ENCODE data around the gene HRCT1. TPM values are rescaled to one million over a fixed set of nuclear protein-coding genes. Genes with fewer than 3 reads are reported as not detected.
"Not testable (repeated sequence)": the region's sequence is repeated elsewhere in the genome, so short reads cannot be mapped to it uniquely, and the experiment has no call there.

The HRCT1 gene
- total and polyA plus RNA-seq, 11 donors = 0.97 to 9.5 (median 4.4) TPM

DNA sequence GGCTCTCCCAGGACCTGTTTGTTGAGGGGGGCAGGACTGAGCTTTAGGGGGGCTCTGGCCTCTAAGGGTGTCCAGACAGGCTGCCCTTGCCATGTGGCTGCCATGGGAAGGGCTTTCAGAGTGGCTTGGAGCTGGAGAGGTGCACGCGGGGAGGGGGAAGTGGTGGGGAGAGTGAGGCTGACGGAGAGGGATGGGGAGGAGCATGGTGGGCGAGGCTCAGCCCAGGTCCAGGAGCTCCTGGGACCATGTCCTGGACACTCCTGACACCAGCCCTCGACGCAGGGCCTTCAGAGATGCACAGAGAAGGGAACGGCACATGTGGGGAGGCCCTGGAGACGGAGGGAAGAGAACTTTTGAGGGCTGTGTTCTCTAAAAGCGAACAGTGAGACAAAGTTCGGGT, 5.7 kb downstream of the HRCT1 start:
- Histone ChIP-seq H3K4me1 (peaks cover 10 to 91% (median 67%) of the 10 kb centered on the region in 12 donors), H3K9me3 (no peaks in the 10 kb centered on the region), H3K27me3 (no peaks in the 10 kb centered on the region), H3K4me3 (peak overlapping the region in 11 of 12 donors; percentile 2 to 59 (median 52)), H3K36me3 (no peaks in the 10 kb centered on the region), H3K27ac (peak overlapping the region; percentile 47 to 98 (median 94))
- peak in 4 of 5 donors; percentile 15 to 56 (median 36) for DNase-seq
- no peak for ATAC-seq
- TF ChIP-seq, protein P1, sequence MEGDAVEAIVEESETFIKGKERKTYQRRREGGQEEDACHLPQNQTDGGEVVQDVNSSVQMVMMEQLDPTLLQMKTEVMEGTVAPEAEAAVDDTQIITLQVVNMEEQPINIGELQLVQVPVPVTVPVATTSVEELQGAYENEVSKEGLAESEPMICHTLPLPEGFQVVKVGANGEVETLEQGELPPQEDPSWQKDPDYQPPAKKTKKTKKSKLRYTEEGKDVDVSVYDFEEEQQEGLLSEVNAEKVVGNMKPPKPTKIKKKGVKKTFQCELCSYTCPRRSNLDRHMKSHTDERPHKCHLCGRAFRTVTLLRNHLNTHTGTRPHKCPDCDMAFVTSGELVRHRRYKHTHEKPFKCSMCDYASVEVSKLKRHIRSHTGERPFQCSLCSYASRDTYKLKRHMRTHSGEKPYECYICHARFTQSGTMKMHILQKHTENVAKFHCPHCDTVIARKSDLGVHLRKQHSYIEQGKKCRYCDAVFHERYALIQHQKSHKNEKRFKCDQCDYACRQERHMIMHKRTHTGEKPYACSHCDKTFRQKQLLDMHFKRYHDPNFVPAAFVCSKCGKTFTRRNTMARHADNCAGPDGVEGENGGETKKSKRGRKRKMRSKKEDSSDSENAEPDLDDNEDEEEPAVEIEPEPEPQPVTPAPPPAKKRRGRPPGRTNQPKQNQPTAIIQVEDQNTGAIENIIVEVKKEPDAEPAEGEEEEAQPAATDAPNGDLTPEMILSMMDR (IDR thresholded peaks at IDR 0.05) = no peak
- peak in 1 of 2 donors; percentile 42 for TF ChIP-seq POLR2A (IDR thresholded peaks at IDR 0.05)
- 58 to 76% (median 63%) methylated on average over 10 of the region's 10 CpGs for WGBS, 4 donors
- intact Hi-C loops (cut with DNase I) = no loop called here

DNA sequence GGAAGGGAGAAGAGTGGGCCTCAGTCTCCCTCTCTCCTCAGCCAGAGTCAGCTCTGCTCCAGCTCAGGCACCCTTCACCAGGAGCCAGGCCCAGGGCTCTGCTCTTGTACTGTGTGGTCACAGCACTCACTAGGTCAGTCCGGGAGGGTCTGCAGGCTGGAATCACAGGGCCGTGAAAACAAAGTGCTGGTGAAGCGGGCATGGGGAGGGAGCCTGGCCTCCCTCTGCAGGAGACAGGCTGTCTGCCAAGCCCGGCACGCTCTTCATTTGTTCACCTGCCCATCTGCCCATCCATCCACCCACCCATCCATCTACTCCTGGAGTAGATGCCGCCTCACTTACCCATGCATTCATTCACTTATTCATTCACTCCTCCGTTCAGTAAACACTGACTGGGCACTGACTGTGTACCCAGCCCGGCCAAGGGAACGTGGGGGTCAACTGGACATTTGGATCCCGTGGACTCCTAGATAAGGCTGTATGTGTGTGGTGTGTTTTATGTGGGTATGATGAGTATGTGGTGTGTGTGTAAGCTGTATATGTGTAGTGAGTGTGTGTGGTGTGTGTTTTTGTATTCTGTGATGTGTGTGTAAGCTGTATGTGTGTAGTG, 6.9 kb downstream of the HRCT1 start:
- WGBS, 4 donors = 54 to 70% (median 61%) methylated on average over 10 of the region's 10 CpGs
- Histone ChIP-seq H3K27me3 (no peaks in the 10 kb centered on the region), H3K4me3 (peak overlapping the region in 11 of 12 donors; percentile 2 to 59 (median 52)), H3K4me1 (peaks cover 10 to 91% (median 62%) of the 10 kb centered on the region in 12 donors), H3K9me3 (no peaks in the 10 kb centered on the region), H3K27ac (peak overlapping the region; percentile 47 to 98 (median 94)), H3K36me3 (no peaks in the 10 kb centered on the region)
- ATAC-seq (no peak), DNase-seq (no peak)
- no peak for TF ChIP-seq POLR2A (IDR thresholded peaks at IDR 0.05)
- TF ChIP-seq, protein P1 (IDR thresholded peaks at IDR 0.05) = no peak
- intact Hi-C loops (cut with DNase I) = no loop called here

DNA sequence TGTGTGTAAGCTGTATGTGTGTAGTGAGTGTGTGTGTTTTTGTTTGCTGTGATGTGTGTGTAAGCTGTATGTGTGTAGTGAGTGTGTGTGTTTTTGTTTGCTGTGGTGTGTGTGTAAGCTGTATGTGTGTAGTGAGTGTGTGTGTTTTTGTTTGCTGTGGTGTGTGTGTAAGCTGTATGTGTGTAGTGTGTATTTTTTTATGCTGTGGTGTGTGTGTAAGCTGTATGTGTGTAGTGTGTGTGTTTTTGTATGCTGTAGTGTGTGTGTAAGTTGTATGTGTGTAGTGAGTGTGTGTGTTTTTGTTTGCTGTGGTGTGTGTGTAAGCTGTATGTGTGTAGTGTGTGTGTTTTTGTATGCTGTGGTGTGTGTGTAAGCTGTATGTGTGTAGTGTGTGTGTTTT, 7.4 kb downstream of the HRCT1 start:
- H3K27me3 ChIP-seq; H3K36me3 ChIP-seq; H3K9me3 ChIP-seq; ATAC-seq; DNase-seq; intact Hi-C loops (cut with DNase I): not testable (repeated sequence)
- H3K4me3 ChIP-seq = peak overlapping the region in 7 of 12 donors; percentile 2 to 59 (median 52)
- peak overlapping the region in 6 of 12 donors; percentile 87 to 98 (median 94) for H3K27ac ChIP-seq
- peaks cover 10 to 91% (median 58%) of the 10 kb centered on the region in 12 donors for H3K4me1 ChIP-seq

DNA sequence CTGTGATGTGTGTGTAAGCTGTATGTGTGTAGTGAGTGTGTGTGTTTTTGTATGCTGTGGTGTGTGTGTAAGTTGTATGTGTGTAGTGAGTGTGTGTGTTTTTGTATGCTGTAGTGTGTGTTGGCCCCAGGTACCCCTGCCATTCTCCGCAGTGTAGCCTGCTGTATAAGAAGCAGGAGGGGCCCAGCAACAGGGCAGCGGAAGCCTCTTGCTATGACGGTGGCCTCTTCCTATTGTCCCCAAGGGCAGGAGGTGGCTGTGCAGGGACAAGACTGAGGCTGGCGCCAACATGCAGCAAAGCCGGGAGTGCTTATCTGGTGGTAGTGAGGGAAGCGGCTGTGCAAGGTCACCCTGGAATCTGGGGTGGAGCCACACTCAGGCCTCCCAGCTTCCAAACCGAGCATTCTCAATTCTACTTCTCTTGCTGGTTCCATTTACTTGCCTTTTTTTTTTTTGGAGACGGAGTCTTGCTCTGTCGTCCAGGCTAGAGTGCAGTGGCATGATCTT, 8.4 kb downstream of the HRCT1 start:
- DNase-seq (peak; percentile 84 to 93 (median 87)), ATAC-seq (peak; percentile 82 to 89 (median 86))
- Histone ChIP-seq H3K4me3 (peak overlapping the region in 1 of 12 donors; percentile 1), H3K27ac (peak overlapping the region; percentile 48 to 93 (median 82)), H3K36me3 (no peaks in the 10 kb centered on the region), H3K27me3 (no peaks in the 10 kb centered on the region), H3K9me3 (no peaks in the 10 kb centered on the region), H3K4me1 (peaks cover 13 to 90% (median 56%) of the 10 kb centered on the region in 12 donors)
- intact Hi-C loops (cut with DNase I) = no loop called here
- TF ChIP-seq, protein P1 (IDR thresholded peaks at IDR 0.05) = no peak
- TF ChIP-seq POLR2A (IDR thresholded peaks at IDR 0.05) = no peak
- 7 to 14% (median 7%) methylated on average over 9 of the region's 9 CpGs for WGBS, 4 donors

All from heart left ventricle (tissue), 16 donors.